ENCODE data around the gene VSTM2B.

The VSTM2B gene

GRCh38 chr19:29527500-29528328 is 1.9 kb downstream of the VSTM2B start:
- TF ChIP-seq CTCF (conservative IDR thresholded peaks at IDR 0.05; ENCODE audit: low read length): no peak
- peak overlapping the region; percentile 27 for H3K4me3 ChIP-seq (ENCODE audit: low read length)
- no peak for DNase-seq (ENCODE audit: low read depth)

DNA sequence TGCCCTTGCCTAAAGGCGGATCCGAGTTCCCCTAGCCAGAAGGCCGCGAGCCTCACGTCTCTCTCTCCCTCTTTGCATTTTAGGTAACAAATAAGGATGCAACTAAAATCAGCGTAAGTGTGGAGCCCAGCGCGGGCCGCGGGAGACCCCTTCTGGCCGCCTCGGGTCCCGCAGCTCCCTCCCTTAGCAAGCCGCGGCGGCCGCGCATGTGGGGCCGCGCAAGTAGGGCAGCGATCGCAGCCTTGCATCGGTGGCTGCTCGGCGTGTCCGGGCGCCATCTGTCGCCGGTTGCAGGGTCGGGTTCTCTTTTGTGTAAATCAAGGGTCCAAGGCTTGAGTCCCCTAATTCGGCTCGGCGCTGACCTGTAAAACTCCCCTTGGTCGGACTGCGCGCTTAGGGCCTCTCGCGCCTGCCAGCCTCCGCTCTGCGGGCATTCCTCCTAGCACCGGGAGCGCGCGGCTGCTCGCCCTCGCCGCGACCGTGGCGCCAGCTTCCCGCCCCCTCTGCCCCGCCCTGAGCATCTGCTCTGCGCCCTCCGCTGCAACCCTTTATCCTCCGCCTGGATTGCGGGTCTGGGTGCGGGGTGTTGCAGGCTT is 2.7 kb downstream of the VSTM2B start:
- H3K4me3 ChIP-seq (ENCODE audit: low read length): peak overlapping the region; percentile 41

DNA sequence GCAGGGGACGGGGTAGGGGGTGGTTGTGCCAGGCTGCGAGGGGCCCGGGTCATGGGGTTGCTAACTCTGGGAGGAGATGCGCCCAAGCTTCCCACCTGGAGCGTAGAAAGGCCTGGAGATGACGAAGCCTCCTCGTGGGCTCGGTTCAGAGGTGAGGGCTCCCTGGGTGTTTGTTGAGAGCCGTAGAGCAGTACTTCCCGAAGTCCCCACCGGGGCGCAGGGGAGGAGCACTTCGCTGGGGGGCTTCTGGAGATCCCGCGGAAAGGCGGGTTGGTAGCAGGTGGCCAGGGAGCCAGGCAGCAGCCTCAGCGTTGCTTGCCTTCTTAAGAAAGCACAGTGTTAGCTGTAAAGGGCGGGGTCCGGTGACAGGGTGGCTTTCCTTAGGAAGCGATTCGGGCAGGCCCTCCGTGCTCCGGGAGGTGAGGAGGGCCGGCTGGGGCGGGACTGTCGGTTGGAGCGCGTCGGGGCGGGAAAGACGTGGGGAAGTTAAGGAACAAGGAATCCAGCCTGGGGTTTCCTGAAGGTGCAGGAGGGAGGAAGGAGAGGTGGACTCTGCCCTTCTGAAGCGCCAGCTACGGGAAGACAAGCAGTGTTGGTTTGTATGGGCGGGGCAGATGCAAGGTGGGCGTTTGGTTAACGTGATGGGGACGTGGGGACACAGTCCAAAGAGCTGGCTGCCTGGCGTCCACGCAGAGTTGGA is 3.3 kb downstream of the VSTM2B start:
- TF ChIP-seq CTCF (conservative IDR thresholded peaks at IDR 0.05; ENCODE audit: low read length): no peak
- no peak overlapping the region for H3K4me3 ChIP-seq (ENCODE audit: low read length)
- DNase-seq (ENCODE audit: low read depth): no peak

More for the DNA sequence above, 2.7 kb downstream of the VSTM2B start:
- peak; percentile 61 for DNase-seq (ENCODE audit: low read depth)
- TF ChIP-seq CTCF (conservative IDR thresholded peaks at IDR 0.05; ENCODE audit: low read length): peak; percentile 69

GRCh38 chr19:29529646-29530539 is 4.1 kb downstream of the VSTM2B start:
- no peak overlapping the region for H3K4me3 ChIP-seq (ENCODE audit: low read length)
- no peak for DNase-seq (ENCODE audit: low read depth)
- no peak for TF ChIP-seq CTCF (conservative IDR thresholded peaks at IDR 0.05; ENCODE audit: low read length)

- no peak overlapping the region for H3K4me3 ChIP-seq (ENCODE audit: low read length)
- no peak for DNase-seq (ENCODE audit: low read depth)
- TF ChIP-seq CTCF (conservative IDR thresholded peaks at IDR 0.05; ENCODE audit: low read length): no peak
These were observed 5.0 kb downstream of the VSTM2B start for GRCh38 chr19:29530540-29531457.
